GM13977 (cell line): Measurements from ENCODE around the gene NOCT.
"Not testable (repeated sequence)": the region's sequence is repeated elsewhere in the genome, so short reads cannot be mapped to it uniquely, and the experiment has no call there.

ENCODE experiments used
- DNase-seq: peaks from one replicate; pipeline ENCODE4 v3.0.0; 2012; ENCODE audit warnings: low spot score
- in situ Hi-C: fragments of 300-500 bp; cut with MboI; formaldehyde crosslinking; loops from one replicate; pipeline ENCODE4 v1.12.0; 2022; ENCODE audit warnings: low sequenced_read_pairs, low pct_unique_long_range_greater_than_20kb, mixed read lengths, inconsistent platforms; ENCODE audit not compliant: unreplicated experiment
- TF ChIP-seq, protein P1 (sequence below): IDR thresholded peaks from 2 replicates; pipeline ENCODE4 v1.5.1; 2012; ENCODE audit warnings: mild to moderate bottlenecking, control low read depth; ENCODE audit not compliant: insufficient read depth; ENCODE audit errors: extremely low read depth, missing control alignments

Gene NOCT

DNA sequence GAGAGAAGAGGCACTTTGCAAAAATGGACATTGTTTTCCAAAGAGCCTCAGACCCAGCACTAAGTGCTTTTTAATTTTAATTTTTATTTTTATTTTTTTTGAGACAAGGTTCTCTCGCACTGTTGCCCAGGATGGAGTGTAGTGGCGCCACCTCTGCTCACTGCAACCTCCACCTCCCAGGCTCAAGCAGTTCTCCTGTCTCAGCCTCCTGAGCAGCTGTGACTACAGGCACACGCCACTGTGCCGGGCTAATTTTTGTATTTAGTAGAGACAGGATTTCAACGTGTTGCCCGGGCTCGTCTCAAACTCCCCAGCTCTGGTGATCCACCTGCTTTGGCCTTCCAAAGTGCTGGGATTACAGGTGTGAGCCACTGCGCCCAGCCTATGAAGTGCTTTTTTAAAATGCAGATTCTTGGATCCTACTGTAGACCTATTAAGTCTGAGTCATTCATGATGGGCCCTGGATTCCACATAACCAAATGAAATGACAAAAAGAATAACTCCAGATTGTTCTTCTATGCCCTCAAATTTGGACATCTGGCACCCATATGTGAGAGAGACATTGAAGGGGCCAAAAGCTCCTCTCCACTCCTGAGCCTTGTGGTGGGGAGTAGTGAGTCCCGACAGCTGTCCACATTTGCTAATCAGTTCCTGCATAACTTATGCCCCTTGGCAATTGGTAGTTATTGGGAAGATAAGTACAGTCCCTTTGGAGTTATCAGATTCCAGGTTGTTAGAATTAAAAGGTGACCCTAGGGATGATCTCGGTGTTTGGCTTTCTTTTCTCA lies 3.6 kb downstream of the NOCT start:
- TF ChIP-seq, protein P1, sequence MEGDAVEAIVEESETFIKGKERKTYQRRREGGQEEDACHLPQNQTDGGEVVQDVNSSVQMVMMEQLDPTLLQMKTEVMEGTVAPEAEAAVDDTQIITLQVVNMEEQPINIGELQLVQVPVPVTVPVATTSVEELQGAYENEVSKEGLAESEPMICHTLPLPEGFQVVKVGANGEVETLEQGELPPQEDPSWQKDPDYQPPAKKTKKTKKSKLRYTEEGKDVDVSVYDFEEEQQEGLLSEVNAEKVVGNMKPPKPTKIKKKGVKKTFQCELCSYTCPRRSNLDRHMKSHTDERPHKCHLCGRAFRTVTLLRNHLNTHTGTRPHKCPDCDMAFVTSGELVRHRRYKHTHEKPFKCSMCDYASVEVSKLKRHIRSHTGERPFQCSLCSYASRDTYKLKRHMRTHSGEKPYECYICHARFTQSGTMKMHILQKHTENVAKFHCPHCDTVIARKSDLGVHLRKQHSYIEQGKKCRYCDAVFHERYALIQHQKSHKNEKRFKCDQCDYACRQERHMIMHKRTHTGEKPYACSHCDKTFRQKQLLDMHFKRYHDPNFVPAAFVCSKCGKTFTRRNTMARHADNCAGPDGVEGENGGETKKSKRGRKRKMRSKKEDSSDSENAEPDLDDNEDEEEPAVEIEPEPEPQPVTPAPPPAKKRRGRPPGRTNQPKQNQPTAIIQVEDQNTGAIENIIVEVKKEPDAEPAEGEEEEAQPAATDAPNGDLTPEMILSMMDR = no peak
- in situ Hi-C loops = no loop called here
- DNase-seq = no peak

GRCh38 chr4:139020384-139020783 lies 4.8 kb downstream of the NOCT start:
- DNase-seq = no peak
- TF ChIP-seq, protein P1 = no peak
- in situ Hi-C loops = no loop called here

GRCh38 chr4:139021071-139021470 lies 5.5 kb downstream of the NOCT start:
- in situ Hi-C loops, DNase-seq: not testable (repeated sequence)

DNA sequence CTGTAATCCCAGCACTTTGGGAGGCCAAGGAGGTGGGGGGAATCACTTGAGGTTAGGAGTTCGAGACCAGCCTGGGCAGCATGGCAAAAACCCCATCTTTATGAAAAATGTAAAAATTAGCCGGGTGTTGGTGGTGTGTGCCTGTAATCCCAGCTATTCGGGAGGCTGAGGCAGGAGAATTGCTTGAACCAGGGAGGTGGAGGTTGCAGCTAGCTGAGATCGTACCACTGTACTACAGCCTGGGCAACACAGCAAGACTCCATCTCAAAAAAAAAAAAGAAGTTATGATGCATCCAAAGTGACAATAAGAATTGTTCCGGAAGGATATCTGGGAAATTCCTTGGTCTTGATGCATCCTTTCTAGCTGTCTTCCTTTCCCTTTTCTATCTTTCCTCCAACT lies 7.3 kb downstream of the NOCT start:
- in situ Hi-C loops = no loop called here
- TF ChIP-seq, protein P1 = no peak
- DNase-seq = no peak

- DNase-seq = no peak
- in situ Hi-C loops = no loop called here
- TF ChIP-seq, protein P1 = no peak
These were observed 9.1 kb downstream of the NOCT start for GRCh38 chr4:139024686-139025085.

GRCh38 chr4:139025841-139026240 lies 10.3 kb downstream of the NOCT start:
- DNase-seq = no peak
- in situ Hi-C loops = no loop called here
- TF ChIP-seq, protein P1 = no peak

DNA sequence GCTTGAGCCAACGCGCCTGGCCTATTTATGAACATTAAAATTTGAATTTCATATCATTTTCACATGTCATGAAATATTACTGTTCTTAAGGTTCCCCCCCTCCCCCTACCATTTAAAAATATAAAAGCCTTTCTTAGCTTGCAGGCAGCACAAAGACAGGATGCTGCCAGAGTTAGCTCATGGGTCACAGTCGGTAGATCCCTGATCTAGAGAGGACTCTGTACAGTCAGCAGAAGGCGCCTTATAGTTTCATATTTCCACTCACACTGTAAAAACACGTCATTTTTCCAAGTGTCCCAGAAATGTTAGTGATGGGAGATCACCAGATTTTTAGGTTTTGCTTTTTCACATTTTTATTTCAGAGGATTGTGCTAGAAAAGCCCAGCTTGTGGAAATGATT lies 12.2 kb downstream of the NOCT start:
- TF ChIP-seq, protein P1 = no peak
- in situ Hi-C loops = no loop called here
- DNase-seq = no peak
